Psoas muscle (tissue), 8 donors: Measurements from ENCODE around the gene DNAH11. TPM values are rescaled to one million over a fixed set of nuclear protein-coding genes. Genes with fewer than 3 reads are reported as not detected.
"Not testable (repeated sequence)": the region's sequence is repeated elsewhere in the genome, so short reads cannot be mapped to it uniquely, and the experiment has no call there.

Experiments used
- ATAC-seq, 4 donors: fragments of 200-7000 bp; cut with Tn5 transposase; one replicate each; pipeline ENCODE4 v1.9.1; 2020; ENCODE audit warnings: moderate library complexity in 3 of 4, mild to moderate bottlenecking in 2 of 4
- DNase-seq, 2 donors: peaks; one replicate each; pipeline ENCODE4 v3.0.0-alpha.2; 2020
- H3K27ac ChIP-seq: fragments of 200-600 bp; one replicate; pipeline ENCODE4 v1.8.0; 2022
- H3K27me3 ChIP-seq, 3 donors: fragments of 200-600 bp in 1 of 3; one replicate each; pipeline versions ENCODE4 v1.6.1 to v1.8.0; 2013 to 2022; ENCODE audit warnings: low read length in 2 of 3, mild to moderate bottlenecking in 2 of 3, moderate library complexity in 1 of 3; ENCODE audit not compliant: insufficient read depth in 3 of 3
- H3K36me3 ChIP-seq, 2 donors: fragments of 200-600 bp in 1 of 2; one replicate each; pipeline versions ENCODE4 v1.6.1 to v1.8.0; 2013 to 2022; ENCODE audit warnings: low read depth in 1 of 2, mild to moderate bottlenecking in 1 of 2, moderate library complexity in 1 of 2; ENCODE audit not compliant: insufficient read depth in 1 of 2
- H3K4me1 ChIP-seq: fragments of 200-600 bp; one replicate; pipeline ENCODE4 v1.8.0; 2022
- H3K4me3 ChIP-seq: fragments of 200-600 bp; one replicate; pipeline ENCODE4 v1.8.0; 2022; ENCODE audit warnings: mild to moderate bottlenecking
- H3K9me3 ChIP-seq: fragments of 200-600 bp; one replicate; pipeline ENCODE4 v1.8.0; 2022
- WGBS, 3 donors: extraction: QIAGEN DNeasy Blood & Tissue Kit; methylation state at CpG; one replicate each; pipeline versions ENCODE4 v1.1.6 to v1.1.7; 2013; 5-methylcytosine and 5-hydroxymethylcytosine counted together
- intact Hi-C, 2 donors: fragments of 100-400 bp; cut with DNase I; formaldehyde crosslinking; loops; one replicate each; pipeline versions ENCODE4 v1.11.0 to v1.14.2; 2022
- polyA plus RNA-seq, 3 donors: library from polyadenylated mRNA; stranded (reverse); fragments of 200-250 nt; gene quantifications; one replicate each; pipeline ENCODE4 v1.2.3, GENCODE V29; 2013
- total RNA-seq, 4 donors: library from RNA; stranded (reverse); fragmentation: NEBNext Ultra II Directional in 2 of 4; extraction: Animal tissue kit (Norgen Biotek cat#: 25700) in 2 of 4; gene quantifications; one replicate each; pipeline versions ENCODE4 v1.2.1 to v1.2.4, GENCODE V29; 2021 to 2023
- TF ChIP-seq, protein P1 (sequence below): fragments of 200-600 bp; IDR thresholded peaks from one replicate; pipeline ENCODE4 v1.8.0; 2022; ENCODE audit warnings: antibody characterized with exemption
- donor health status: healthy with polysubstance abuse.
- donor health status: DM: no; HTN: no; CAD: no; lungs with moderate emphysema.
- donor health status: Bipolar disorder and iron deficiency.
- donor health status: healthy.
- donor health status: DM: yes; HTN: yes; CAD: no.
- donor health status: DM: no; HTN: no; CAD: no.
- donor health status: DM: no; HTN: no; CAD: no.
- donor health status: DM: yes; HTN: yes; CAD: no.

Gene DNAH11
- total and polyA plus RNA-seq, 7 donors: 0.01 to 0.93 (median 0.28) TPM

DNA sequence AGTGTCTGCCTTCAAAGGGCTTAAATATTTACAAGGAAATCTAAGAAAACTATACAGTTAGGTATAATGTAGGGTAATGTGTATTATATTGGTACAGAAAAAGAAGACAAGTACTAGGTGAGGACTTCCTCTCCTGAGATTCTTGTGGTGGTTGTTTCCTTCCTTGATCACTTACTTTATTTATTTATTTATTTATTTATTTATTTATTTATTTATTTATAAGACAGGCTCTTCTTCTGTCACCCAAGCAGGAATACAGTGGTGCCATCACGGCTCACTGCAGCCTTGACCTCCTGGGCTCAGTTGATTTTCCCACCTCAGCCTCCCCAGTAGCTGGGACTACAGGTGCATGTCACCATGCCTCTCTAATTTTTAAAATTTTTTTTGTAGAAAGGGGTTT lies 18.2 kb upstream of the DNAH11 start:
- WGBS, 3 donors: 88 to 96% (median 93%) methylated on average over 1 of the region's 1 CpG
- Histone ChIP-seq H3K27me3 (no peaks in the 10 kb centered on the region), H3K9me3 (no peaks in the 10 kb centered on the region), H3K27ac (no peak overlapping the region), H3K4me3 (no peak overlapping the region), H3K36me3 (no peaks in the 10 kb centered on the region), H3K4me1 (no peaks in the 10 kb centered on the region)
- DNase-seq (no peak), ATAC-seq (no peak)
- intact Hi-C loops: loop anchor here in 1 of 2 donors (10.0 kb wide), 1 partner anchor 480 kb away; no protein-coding TSS in a partner anchor
- TF ChIP-seq, protein P1, sequence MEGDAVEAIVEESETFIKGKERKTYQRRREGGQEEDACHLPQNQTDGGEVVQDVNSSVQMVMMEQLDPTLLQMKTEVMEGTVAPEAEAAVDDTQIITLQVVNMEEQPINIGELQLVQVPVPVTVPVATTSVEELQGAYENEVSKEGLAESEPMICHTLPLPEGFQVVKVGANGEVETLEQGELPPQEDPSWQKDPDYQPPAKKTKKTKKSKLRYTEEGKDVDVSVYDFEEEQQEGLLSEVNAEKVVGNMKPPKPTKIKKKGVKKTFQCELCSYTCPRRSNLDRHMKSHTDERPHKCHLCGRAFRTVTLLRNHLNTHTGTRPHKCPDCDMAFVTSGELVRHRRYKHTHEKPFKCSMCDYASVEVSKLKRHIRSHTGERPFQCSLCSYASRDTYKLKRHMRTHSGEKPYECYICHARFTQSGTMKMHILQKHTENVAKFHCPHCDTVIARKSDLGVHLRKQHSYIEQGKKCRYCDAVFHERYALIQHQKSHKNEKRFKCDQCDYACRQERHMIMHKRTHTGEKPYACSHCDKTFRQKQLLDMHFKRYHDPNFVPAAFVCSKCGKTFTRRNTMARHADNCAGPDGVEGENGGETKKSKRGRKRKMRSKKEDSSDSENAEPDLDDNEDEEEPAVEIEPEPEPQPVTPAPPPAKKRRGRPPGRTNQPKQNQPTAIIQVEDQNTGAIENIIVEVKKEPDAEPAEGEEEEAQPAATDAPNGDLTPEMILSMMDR: no peak

GRCh38 chr7:21526007-21526406 lies 16.8 kb upstream of the DNAH11 start:
- no peak overlapping the region for H3K27ac ChIP-seq

GRCh38 chr7:21526448-21526847 lies 16.4 kb upstream of the DNAH11 start:
- DNase-seq (no peak), ATAC-seq (no peak)
- Histone ChIP-seq H3K36me3 (no peaks in the 10 kb centered on the region), H3K27me3 (no peaks in the 10 kb centered on the region), H3K27ac (no peak overlapping the region), H3K4me3 (no peak overlapping the region), H3K4me1 (no peaks in the 10 kb centered on the region), H3K9me3 (no peaks in the 10 kb centered on the region)
- 92 to 93% (median 93%) methylated on average over 3 of the region's 3 CpGs for WGBS, 3 donors
- TF ChIP-seq, protein P1: no peak
- intact Hi-C loops: loop anchor here in 1 of 2 donors (10.0 kb wide), 1 partner anchor 478 kb away; no protein-coding TSS in a partner anchor

More at GRCh38 chr7:21526007-21526406, 16.8 kb upstream of the DNAH11 start:
- TF ChIP-seq, protein P1: peak; percentile 30
- Histone ChIP-seq H3K4me1 (no peaks in the 10 kb centered on the region), H3K27me3 (no peaks in the 10 kb centered on the region), H3K4me3 (no peak overlapping the region), H3K36me3 (no peaks in the 10 kb centered on the region), H3K9me3 (no peaks in the 10 kb centered on the region)
- no peak for ATAC-seq
- no peak for DNase-seq
- intact Hi-C loops: loop anchor here in 1 of 2 donors (10.0 kb wide), 1 partner anchor 479 kb away; no protein-coding TSS in a partner anchor

- 46 to 74% (median 48%) methylated on average over 1 of the region's 1 CpG for WGBS, 3 donors
- H3K27ac ChIP-seq, H3K4me3 ChIP-seq, DNase-seq, intact Hi-C loops, H3K27me3 ChIP-seq, H3K9me3 ChIP-seq, ATAC-seq, H3K36me3 ChIP-seq, H3K4me1 ChIP-seq: not testable (repeated sequence)
Observed at GRCh38 chr7:21532485-21532884, 10.4 kb upstream of the DNAH11 start.

DNA sequence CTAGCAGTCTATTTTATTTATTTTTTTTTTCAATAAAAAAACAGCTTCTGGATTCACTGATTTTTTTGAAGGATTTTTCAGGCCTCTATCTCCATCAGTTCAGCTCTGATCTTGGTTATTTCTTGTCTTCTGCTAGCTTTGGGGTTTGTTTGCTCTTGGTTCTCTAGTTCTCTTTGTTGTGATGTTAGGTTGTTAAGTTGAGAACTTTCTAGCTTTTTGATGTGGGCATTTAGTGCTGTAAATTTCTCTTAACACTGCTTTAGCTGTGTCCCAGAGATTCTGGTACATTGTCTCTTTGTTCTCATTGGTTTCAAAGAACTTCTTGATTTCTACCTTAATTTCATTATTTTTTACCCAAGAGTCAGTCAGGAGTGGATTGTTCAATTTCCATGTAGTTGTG lies 9.2 kb upstream of the DNAH11 start:
- intact Hi-C loops: not testable (repeated sequence)

DNA sequence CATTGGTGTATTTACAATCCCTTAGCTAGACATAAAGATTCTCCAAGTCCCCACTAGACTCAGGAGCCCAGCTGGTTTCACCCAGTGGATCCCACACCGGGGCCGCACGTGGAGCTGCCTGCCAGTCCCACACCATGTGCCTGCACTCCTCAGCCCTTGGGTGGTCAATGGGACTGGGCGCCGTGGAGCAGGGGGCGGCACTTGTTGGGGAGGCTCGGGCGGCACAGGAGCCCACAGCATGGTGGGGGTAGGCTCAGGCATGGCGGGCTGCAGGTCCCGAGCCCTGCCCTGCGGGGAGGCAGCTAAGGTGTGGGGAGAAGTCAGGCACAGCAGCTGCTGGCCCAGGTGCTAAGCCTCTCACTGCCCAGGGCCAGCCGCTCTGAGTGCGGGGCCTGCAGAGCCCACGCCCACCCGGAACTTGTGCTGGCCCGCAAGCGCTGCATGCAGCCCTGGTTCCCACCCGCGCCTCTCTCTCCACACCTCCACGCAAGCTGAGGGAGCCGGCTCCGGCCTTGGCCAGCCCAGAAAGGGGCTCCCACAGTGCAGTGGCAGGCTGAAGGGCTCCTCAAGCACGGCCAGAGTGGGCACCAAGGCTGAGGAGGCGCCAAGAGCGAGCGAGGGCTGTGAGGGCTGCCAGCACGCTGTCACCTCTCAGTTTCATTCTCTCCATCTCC lies 6.3 kb upstream of the DNAH11 start:
- ATAC-seq, H3K4me1 ChIP-seq, H3K27me3 ChIP-seq, intact Hi-C loops, H3K36me3 ChIP-seq, DNase-seq, H3K27ac ChIP-seq, H3K4me3 ChIP-seq, H3K9me3 ChIP-seq: not testable (repeated sequence)
- 92 to 95% (median 94%) methylated on average over 26 to 27 of the region's 27 CpGs for WGBS, 3 donors

More for the DNA sequence above, 9.2 kb upstream of the DNAH11 start:
- H3K27ac ChIP-seq, H3K27me3 ChIP-seq, H3K9me3 ChIP-seq, H3K36me3 ChIP-seq, H3K4me3 ChIP-seq, H3K4me1 ChIP-seq, ATAC-seq, DNase-seq: not testable (repeated sequence)
